Immature natural killer cell (primary cell): Measurements from ENCODE around the gene STC2. TPM values are rescaled to one million over a fixed set of nuclear protein-coding genes. Genes with fewer than 3 reads are reported as not detected.

Source experiments
- DNase-seq, 3 donors: peaks; one replicate each; pipeline ENCODE4 v3.0.0; 2022; ENCODE audit warnings: mixed read lengths in 1 of 3
- H3K27ac Mint-ChIP-seq, 6 donors: one replicate each; pipeline ENCODE4 v1.8.0; 2020; ENCODE audit warnings: mixed read lengths in 6 of 6, mild to moderate bottlenecking in 5 of 6, inconsistent platforms in 4 of 6, moderate library complexity in 3 of 6
- H3K27me3 Mint-ChIP-seq, 3 donors: one replicate each; pipeline ENCODE4 v1.8.0; 2020 to 2021; ENCODE audit warnings: low read depth in 3 of 3, mild to moderate bottlenecking in 3 of 3, mixed read lengths in 3 of 3, moderate library complexity in 3 of 3, inconsistent platforms in 1 of 3
- H3K36me3 Mint-ChIP-seq, 3 donors: one replicate each; pipeline ENCODE4 v1.8.0; 2020; ENCODE audit warnings: mixed read lengths in 3 of 3, inconsistent platforms in 2 of 3, mild to moderate bottlenecking in 2 of 3
- H3K4me1 Mint-ChIP-seq, 2 donors: one replicate each; pipeline ENCODE4 v1.8.0; 2020; ENCODE audit warnings: inconsistent platforms in 2 of 2, mild to moderate bottlenecking in 2 of 2, mixed read lengths in 2 of 2, moderate library complexity in 1 of 2
- H3K4me3 Mint-ChIP-seq, 5 donors: one replicate each; pipeline ENCODE4 v1.8.0; 2020; ENCODE audit warnings: mild to moderate bottlenecking in 5 of 5, mixed read lengths in 5 of 5, inconsistent platforms in 3 of 5, moderate library complexity in 3 of 5
- H3K9me3 Mint-ChIP-seq, 6 donors: one replicate each; pipeline ENCODE4 v1.8.0; 2020; ENCODE audit warnings: mild to moderate bottlenecking in 6 of 6, mixed read lengths in 6 of 6, inconsistent platforms in 4 of 6, moderate library complexity in 3 of 6
- polyA plus RNA-seq, 3 donors: library from polyadenylated mRNA; unstranded; fragments of 300-500 nt; fragmentation: Illumina TruSeq; gene quantifications; one replicate each; pipeline ENCODE4 v1.2.3, GENCODE V29; 2021

The STC2 gene
- polyA plus RNA-seq, 3 donors from 2014 or later = not detected

DNA sequence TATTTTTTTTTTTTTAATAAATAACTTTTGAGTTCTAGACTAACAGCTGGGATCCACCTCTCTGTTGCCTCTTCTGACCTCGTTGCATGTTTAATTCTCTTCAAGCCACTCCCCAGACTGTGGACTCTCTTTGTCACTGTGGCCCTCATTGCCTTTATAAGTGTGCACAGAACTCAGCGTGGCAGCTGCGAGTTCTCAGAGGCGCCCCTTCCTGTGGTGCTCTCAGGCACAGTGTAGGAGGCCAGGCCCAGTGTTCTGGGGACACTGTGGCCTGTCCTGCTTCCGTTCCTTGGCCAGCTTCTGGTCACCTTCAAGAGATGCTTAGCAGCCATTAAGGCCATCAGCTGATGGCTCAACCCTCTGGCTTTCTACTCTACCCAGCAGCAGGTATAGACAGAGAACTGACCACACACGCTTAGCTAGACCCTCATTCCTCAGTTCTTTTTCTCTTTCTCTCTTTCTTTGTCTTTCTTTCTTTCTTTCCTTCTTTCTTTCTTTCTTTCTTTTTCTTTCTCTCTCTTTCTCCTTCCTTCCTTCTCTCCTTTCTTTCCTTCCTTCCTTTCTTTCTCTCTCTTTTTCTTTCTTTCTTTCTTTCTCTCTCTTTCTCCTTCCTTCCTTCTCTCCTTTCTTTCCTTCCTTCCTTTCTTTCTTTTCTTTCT, 27.7 kb downstream of the STC2 start:
- no peak overlapping the region for H3K27ac Mint-ChIP-seq
- H3K9me3 Mint-ChIP-seq = no peaks in the 10 kb centered on the region
- no peak for DNase-seq
- no peaks in the 10 kb centered on the region for H3K4me1 Mint-ChIP-seq
- H3K27me3 Mint-ChIP-seq = peaks cover 4 to 10% (median 8%) of the 10 kb centered on the region in 3 donors
- no peak overlapping the region for H3K4me3 Mint-ChIP-seq
- no peaks in the 10 kb centered on the region for H3K36me3 Mint-ChIP-seq

DNA sequence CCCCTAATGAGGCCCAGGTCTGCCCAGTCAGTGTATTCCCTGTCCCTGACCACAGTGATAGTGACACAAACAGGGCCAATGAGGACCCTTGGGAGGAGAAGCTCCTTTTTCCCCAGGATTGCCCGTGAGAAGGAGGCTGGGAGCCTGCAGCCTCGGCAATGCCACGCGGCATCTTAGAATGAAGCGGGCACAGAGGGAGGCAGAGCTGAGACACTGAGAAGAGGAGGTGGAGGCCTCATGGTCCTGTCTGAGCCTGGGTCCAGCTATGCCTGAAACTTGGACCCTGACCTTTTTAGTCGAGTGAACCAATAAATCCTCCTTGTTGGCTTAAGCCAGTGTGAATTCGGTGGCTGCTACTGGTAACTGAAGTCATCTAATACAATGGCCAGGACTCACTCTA, 28.4 kb downstream of the STC2 start:
- H3K27ac Mint-ChIP-seq = no peak overlapping the region

DNA sequence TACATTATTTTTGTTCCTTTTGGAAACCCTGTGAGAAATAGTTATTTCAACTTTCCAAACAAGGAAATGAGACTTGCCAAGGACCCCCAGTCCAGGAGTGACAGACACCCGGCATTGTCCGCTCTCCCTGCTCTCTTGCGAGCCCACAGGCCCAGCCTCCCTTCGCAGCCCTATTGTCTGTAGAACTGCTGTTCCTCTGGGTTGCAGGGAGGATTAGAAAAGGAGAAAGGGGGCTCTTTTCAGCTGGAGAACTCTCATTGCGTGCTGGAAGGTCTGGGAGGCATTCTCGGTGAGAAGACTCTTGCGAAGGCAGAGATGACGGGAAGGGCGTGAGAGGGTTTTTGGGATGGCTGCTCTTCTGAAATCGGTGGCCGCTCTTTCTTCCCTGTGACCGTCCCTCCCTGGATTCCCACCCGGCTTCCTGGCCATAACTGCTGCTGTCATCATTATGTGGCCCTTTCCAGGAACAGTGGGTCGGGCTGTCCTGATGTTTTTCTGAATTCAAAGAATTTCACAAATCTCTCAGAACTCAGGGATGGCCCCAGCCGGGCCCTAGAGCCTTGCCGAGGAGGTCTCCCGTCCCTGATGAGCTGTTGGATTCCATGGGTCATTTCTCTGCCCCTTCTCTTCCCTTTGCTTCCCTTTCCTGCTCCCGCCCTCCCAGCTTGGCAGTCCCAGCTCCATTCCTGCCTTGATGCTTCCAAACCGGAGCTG, 29.8 kb downstream of the STC2 start:
- H3K27me3 Mint-ChIP-seq = peaks cover 11 to 18% (median 16%) of the 10 kb centered on the region in 3 donors
- no peaks in the 10 kb centered on the region for H3K36me3 Mint-ChIP-seq
- peaks cover 0 to 2% (median 0%) of the 10 kb centered on the region in 6 donors for H3K9me3 Mint-ChIP-seq
- H3K4me1 Mint-ChIP-seq = peaks cover 10 to 12% of the 10 kb centered on the region in 2 donors
- no peak for DNase-seq
- no peak overlapping the region for H3K27ac Mint-ChIP-seq
- H3K4me3 Mint-ChIP-seq = no peak overlapping the region

More for the DNA sequence above, 28.4 kb downstream of the STC2 start:
- no peak for DNase-seq
- peaks cover 6 to 11% (median 8%) of the 10 kb centered on the region in 3 donors for H3K27me3 Mint-ChIP-seq
- H3K36me3 Mint-ChIP-seq = no peaks in the 10 kb centered on the region
- no peaks in the 10 kb centered on the region for H3K9me3 Mint-ChIP-seq
- no peak overlapping the region for H3K4me3 Mint-ChIP-seq
- H3K4me1 Mint-ChIP-seq = no peaks in the 10 kb centered on the region

DNA sequence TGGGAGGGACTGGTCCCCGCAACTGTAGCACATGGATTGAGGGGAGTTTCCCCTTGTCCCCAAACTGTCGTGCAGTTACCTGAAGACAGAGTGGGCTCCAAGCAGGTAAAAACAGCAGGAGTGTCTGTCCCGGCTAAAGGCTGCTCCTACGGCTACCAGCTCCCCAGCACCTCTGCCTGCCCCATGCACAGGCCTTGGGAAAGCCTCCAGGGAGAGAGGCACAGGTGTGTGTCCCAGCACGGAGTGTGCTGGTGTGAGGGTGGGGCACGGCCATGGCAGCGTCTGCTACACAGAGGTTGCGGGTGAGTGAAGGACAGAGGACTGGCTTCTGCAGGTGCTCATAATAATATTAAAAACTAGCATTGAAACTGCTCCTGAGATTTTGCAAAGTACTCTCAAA, 30.4 kb downstream of the STC2 start:
- H3K4me3 Mint-ChIP-seq = no peak overlapping the region
- DNase-seq = no peak
- H3K9me3 Mint-ChIP-seq = peaks cover 0 to 2% (median 0%) of the 10 kb centered on the region in 6 donors
- no peaks in the 10 kb centered on the region for H3K36me3 Mint-ChIP-seq
- H3K27me3 Mint-ChIP-seq = peaks cover 7 to 18% (median 16%) of the 10 kb centered on the region in 3 donors
- H3K4me1 Mint-ChIP-seq = peaks cover 10 to 12% of the 10 kb centered on the region in 2 donors
- H3K27ac Mint-ChIP-seq = no peak overlapping the region

DNA sequence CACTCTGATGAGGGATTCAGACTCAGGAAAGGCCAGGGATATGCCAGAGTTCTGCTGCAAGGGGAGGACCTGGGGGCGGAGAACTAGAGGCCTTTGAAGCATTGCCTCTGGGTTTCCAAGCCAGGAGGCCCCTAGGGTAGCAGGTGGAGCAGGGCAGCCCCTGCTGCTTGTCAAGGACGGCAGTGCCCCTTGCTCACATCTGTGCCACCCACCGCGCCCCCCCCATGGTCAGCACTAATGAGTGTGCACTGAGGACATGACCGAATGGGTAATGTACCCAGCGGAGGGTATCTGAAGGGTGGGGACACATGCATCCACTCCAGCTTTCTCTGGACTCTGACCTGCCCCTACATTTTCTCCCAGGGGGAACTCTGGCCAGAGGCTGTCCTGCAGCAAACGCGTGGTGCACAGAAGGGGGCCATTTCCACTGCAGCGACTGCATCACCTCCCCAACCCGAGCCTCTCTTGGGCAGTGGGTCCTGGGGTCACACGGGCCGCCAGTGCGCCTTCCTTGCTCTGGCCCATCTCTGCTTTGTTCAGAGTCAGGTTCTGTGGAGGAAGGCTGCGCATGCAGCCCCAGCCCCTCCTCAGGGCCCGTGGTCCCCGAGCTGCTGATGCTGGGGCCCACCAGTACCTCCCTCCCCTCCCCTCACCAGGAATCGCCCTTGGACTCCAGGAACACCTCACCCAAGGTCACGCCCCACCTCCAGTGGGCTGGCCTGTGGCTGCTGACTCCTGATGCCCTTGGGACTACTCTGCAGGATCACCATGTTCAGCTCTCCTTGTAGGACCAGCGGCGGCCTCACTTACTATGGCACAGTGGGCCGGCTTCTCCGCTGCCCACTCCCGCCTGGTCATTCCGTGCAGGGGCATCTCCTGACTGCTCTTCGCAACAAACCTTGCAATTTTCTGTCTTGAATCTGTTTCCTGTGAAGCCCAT, 31.2 kb downstream of the STC2 start:
- Mint-ChIP-seq H3K27me3 (peaks cover 6 to 21% (median 13%) of the 10 kb centered on the region in 3 donors), H3K36me3 (no peaks in the 10 kb centered on the region), H3K9me3 (peaks cover 0 to 2% (median 0%) of the 10 kb centered on the region in 6 donors), H3K27ac (no peak overlapping the region), H3K4me3 (no peak overlapping the region), H3K4me1 (peaks cover 10 to 12% of the 10 kb centered on the region in 2 donors)
- DNase-seq = no peak

DNA sequence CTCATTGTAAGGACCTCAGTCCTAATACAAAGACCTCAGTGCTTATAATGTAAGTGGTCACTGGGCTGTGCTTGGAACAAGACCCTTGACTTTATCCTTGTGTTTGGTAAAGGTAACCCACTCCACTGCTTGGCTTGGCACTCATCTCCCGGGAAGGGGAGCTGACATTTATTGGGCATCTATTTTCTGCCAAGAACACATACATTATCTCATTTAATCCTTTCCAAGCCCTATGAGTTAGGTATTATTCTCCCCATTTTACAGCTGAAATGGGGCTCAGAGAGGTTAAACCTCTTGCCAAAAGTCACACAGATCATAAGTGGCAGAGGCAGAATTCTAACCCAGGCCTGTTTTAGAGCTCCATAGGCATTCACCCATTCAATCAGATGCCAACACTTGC, 32.4 kb downstream of the STC2 start:
- Mint-ChIP-seq H3K36me3 (no peaks in the 10 kb centered on the region), H3K9me3 (peaks cover 0 to 2% (median 0%) of the 10 kb centered on the region in 6 donors), H3K4me3 (no peak overlapping the region), H3K27ac (no peak overlapping the region), H3K4me1 (peaks cover 10 to 12% of the 10 kb centered on the region in 2 donors), H3K27me3 (peaks cover 6 to 25% (median 19%) of the 10 kb centered on the region in 3 donors)
- no peak for DNase-seq

DNA sequence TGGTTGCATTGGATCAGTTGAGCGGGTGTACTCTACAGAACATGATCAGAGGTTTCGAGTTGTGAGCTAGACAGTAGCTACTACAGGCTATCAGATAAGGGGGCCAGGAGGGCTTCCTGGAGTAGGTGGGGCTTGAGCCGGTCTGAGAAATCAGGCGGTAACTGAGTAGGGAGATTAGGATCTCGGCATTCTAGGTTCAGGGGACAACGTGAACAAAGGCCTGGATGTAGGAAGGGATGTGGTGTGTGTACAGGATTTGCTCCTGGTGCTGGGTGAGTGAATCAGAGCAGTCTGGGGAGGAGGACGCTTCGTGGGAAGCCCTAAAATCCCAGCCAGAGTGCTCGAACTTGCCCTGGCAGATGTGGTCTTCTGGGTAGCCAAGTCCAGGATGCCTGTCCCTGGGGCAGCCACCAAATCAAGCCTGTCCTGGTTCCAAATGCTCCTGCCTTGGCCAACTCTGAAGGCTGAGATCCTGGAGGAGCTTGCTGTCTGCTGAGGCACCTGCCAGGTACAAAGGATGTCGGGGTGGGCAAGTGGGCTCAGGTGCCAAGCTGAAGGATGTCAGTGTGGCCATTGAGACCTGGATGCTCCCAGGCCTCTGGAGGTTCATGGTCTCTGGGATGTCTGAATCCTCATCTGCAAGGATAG, 33.4 kb downstream of the STC2 start:
- Mint-ChIP-seq H3K27ac (no peak overlapping the region), H3K9me3 (peaks cover 0 to 2% (median 0%) of the 10 kb centered on the region in 6 donors), H3K36me3 (no peaks in the 10 kb centered on the region), H3K4me1 (peaks cover 10 to 12% of the 10 kb centered on the region in 2 donors), H3K4me3 (peak overlapping the region in 2 of 5 donors; percentile 25 to 75), H3K27me3 (peaks cover 10 to 29% (median 20%) of the 10 kb centered on the region in 3 donors)
- DNase-seq = no peak

DNA sequence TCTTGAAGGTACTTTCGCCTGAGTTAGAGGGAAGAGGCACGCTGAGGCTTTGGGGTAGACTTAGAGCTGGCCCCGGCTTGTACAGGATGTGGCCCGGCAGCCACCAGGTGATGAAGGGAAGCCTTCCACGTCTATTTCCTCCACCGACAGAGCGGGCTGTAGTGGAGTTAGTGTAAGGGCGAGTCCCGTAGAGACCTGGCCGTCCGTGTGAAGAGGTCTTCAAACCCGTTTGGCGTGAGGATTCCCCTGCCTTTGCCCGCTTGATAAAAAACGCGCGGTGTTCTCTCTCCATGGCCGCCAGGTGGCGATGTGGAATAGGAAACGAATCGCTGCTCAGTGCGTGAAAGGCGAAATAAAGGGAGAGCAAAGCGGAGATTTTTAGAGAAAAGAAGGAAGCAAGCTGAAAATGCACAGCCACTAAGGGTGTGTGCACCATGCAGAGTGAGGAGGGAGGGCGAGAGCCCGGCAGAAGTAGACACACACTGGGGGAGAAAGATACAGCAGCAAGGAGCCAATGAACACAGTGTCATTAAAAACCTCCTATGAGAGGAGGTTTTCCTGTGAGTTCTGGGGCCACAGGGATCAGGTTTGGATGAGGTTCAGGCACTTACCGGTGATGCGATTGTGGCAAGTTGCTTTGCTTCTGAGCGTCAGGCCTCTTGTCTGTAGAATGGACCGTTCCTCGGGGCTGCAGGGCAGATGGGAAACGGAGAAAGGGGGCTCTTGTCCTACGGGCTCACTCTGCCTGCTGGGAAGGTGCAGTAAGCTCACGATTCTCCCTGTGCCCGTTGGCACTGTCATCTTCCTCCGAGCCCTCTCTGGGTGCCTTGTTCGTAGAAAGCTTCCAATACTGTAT, 34.2 kb downstream of the STC2 start:
- H3K27me3 Mint-ChIP-seq = peaks cover 10 to 31% (median 22%) of the 10 kb centered on the region in 3 donors
- H3K36me3 Mint-ChIP-seq = no peaks in the 10 kb centered on the region
- peaks cover 0 to 2% (median 0%) of the 10 kb centered on the region in 6 donors for H3K9me3 Mint-ChIP-seq
- peak; percentile 21 to 42 (median 40) for DNase-seq
- H3K27ac Mint-ChIP-seq = no peak overlapping the region
- peak overlapping the region; percentile 11 to 75 (median 25) for H3K4me3 Mint-ChIP-seq
- peaks cover 10 to 12% of the 10 kb centered on the region in 2 donors for H3K4me1 Mint-ChIP-seq

DNA sequence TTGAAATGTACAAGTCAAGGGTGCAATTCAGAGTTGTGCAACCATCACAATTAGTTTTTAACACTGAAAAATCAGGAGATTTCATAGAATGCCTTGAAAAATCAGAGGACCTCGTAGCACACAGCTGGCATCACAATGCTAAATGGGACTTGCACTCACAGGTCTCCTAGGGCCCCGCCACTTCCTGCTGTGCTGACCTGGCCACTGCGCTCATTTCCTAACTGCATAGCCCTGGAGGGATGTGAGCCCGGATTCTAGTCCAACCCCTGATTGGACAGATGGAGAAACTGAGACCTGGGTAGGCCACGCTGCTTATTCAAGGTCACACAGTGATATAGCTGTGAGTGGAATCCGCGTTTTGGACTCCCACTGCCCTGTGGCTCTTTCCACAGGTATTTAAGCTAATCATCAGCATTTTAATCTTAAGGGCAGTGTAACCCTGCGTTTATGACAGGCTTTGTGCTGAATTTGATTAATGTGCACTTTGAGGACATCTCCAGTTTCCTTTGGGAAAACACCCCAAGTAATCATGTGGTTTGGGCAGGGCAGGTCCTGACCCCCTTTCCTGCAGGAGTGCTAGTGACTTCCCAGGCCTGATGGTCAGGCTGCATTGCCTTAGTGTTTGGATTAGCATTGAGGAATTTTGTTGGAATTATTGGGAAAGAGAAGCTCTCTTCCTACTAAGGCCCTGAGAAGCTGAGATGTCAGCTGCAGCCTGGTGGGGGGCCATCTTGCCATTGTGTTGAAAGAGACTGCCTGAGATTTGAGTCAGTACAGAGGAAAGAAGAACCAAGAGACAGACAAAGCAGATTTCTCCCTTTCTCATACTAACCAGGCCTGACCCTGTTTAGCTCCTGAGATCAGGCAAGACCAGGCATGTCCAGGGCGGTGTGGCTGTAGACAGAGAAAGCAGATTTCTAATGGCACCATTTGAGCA, 36.2 kb downstream of the STC2 start:
- Mint-ChIP-seq H3K4me1 (peaks cover 10 to 12% of the 10 kb centered on the region in 2 donors), H3K4me3 (no peak overlapping the region), H3K9me3 (peaks cover 0 to 2% (median 0%) of the 10 kb centered on the region in 6 donors), H3K27me3 (peaks cover 12 to 38% (median 23%) of the 10 kb centered on the region in 3 donors), H3K36me3 (no peaks in the 10 kb centered on the region), H3K27ac (no peak overlapping the region)
- no peak for DNase-seq

DNA sequence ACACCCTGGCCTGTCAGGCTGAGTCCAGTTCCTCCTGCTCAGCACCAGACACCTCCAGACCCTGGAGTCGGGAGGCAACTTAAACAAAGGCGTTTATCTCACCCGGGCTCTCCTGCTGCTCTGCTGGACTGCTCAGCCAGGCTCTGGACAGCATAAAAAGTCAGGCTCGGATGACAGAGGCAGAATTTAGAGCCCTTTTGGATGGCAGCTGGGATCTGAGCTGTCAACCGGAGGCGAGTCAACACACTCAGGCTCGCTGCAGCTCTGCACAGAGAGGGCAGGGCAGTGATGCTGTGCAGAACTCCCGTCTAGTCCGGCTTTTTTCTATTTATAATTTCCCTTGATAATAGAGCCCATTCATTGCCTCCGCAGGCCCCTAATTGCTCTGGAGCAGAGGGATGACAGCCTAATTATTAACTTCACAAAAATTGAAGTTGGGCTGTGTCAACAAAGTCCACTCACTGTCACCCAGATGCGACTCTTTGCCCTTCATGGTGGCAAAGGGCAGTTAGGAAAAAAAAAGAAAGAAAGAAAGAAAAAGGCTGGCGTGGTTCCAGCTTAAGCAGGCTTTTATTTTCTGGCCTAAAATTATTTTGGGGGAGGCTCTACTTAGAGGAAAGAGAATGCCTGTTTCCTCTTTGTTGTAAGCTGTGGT, 37.6 kb downstream of the STC2 start:
- no peak overlapping the region for H3K4me3 Mint-ChIP-seq
- no peak overlapping the region for H3K27ac Mint-ChIP-seq
- H3K9me3 Mint-ChIP-seq = peaks cover 0 to 2% (median 0%) of the 10 kb centered on the region in 6 donors
- H3K27me3 Mint-ChIP-seq = peaks cover 12 to 34% (median 29%) of the 10 kb centered on the region in 3 donors
- H3K4me1 Mint-ChIP-seq = peaks cover 10 to 12% of the 10 kb centered on the region in 2 donors
- DNase-seq = no peak
- no peaks in the 10 kb centered on the region for H3K36me3 Mint-ChIP-seq

DNA sequence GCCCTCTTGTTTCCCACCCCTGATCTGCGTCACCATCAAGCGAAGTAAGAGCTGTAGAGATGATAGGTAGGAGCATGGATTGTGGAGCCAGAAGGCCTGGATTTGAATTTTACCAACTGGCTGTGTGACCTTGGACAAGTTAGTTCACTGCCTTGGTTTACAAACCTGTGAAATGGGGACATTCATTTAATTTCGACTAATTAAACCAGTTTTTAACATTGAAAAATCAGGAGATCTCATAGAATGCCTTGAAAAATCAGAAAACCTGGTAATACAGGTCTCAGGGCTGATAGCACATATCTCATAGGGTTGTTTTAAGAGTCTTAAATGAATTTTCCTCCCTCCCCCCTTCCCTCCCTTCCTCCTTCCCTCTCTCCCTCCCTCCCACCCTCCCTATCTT, 38.8 kb downstream of the STC2 start:
- peaks cover 0 to 4% (median 1%) of the 10 kb centered on the region in 6 donors for H3K9me3 Mint-ChIP-seq
- H3K4me1 Mint-ChIP-seq = peaks cover 9% of the 10 kb centered on the region in 2 donors
- no peak overlapping the region for H3K27ac Mint-ChIP-seq
- peaks cover 0 to under 1% (median 0%) of the 10 kb centered on the region in 3 donors for H3K36me3 Mint-ChIP-seq
- H3K27me3 Mint-ChIP-seq = peaks cover 14 to 36% (median 24%) of the 10 kb centered on the region in 3 donors
- H3K4me3 Mint-ChIP-seq = no peak overlapping the region
- DNase-seq = no peak
